Measurements from ENCODE around the gene GPR35.

GPR35 gene

GRCh38 chr2:240645801-240646175 lies 20.5 kb downstream of the GPR35 start:
- ChIA-PET POLR2A (ENCODE audit: low non-redundant PET) (no interaction called here), CTCF (interaction anchor here (0.6 kb wide), 1 partner anchor 132 kb away, joined by 3 read pairs; no protein-coding TSS in a partner anchor)
- DNase-seq (ENCODE audit: low spot score): no peak
- no peak for TF ChIP-seq CTCF (conservative IDR thresholded peaks at IDR 0.05; ENCODE audit: low read depth)
- H3K27ac ChIP-seq: no peak overlapping the region

GRCh38 chr2:240646176-240646899 lies 21.1 kb downstream of the GPR35 start:
- H3K27ac ChIP-seq: no peak overlapping the region
- no peak for TF ChIP-seq CTCF (conservative IDR thresholded peaks at IDR 0.05; ENCODE audit: low read depth)
- POLR2A ChIA-PET (ENCODE audit: low non-redundant PET): no interaction called here
- no peak for DNase-seq (ENCODE audit: low spot score)
- CTCF ChIA-PET: interaction anchor here (0.6 to 0.7 kb wide), 3 partner anchors 9 to 368 kb away, joined by 3 to 5 read pairs (median 3); no protein-coding TSS in a partner anchor

- H3K27ac ChIP-seq: no peak overlapping the region
- no peak for TF ChIP-seq CTCF (conservative IDR thresholded peaks at IDR 0.05; ENCODE audit: low read depth)
- POLR2A ChIA-PET (ENCODE audit: low non-redundant PET): no interaction called here
- CTCF ChIA-PET: interaction anchor here (0.6 to 0.7 kb wide), 3 partner anchors 9 to 367 kb away, joined by 3 to 5 read pairs (median 3); no protein-coding TSS in a partner anchor
- no peak for DNase-seq (ENCODE audit: low spot score)
These were observed 21.7 kb downstream of the GPR35 start for GRCh38 chr2:240646900-240647502.

DNA sequence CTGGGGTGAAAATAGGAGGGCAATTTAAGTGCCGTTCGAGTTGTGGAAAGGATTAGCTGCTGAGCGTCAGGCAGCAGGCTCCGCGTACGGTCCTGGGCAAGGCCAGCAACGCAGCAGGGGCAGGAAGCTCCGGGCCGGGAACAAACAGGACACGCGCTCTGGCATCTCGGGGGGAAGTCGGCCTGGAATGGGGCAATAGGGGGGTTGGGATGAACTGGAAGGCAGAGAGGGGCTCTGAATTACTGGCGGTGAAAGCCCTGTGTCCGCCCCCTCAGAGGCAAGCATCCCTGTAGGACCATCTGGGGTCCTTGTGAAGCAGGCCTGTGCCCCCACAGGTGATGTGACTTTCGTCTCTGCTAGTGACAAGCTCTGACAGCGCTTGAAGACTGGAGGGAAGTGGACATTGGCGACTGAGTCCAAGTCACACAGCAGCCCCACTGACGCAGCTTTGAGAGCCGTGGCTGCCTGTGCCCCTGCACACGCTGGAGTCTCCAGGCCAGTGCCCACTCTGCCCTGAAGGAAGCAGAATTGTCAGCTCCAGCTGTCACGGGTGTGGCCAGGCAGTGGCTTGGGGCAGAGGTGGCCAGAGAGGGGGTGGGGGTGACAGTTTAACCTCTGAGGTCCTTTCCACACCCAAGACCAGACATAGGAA lies 22.3 kb downstream of the GPR35 start:
- no peak overlapping the region for H3K27ac ChIP-seq
- DNase-seq (ENCODE audit: low spot score): no peak
- ChIA-PET CTCF (interaction anchor here (0.7 kb wide), 1 partner anchor 70 kb away, joined by 3 read pairs; no protein-coding TSS in a partner anchor), POLR2A (ENCODE audit: low non-redundant PET) (no interaction called here)
- no peak for TF ChIP-seq CTCF (conservative IDR thresholded peaks at IDR 0.05; ENCODE audit: low read depth)

DNA sequence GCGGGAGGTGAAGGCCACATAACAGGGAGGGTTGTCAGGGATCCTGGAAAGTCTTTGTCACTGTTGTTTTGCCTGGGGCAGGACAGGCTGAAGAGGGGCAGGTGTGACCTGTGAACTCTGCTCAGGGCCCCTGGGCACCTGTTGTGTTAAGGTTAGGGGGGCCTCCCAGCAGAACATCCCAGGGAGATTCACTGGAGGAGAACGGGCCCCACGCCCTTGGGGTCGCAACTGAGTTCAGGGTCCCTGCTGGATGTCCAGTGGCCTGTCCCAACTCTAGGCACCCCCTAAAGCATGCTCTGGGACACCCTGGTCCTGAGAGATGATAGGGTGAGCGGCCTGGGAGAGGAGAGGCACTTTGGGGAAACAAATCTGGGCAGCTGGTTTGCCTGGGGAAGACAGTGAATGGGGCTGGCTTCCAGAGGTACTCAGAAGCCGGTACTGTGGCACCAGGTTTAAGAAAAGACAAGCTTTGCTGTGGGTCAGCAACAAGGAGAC lies 22.9 kb downstream of the GPR35 start:
- DNase-seq (ENCODE audit: low spot score): no peak
- POLR2A ChIA-PET (ENCODE audit: low non-redundant PET): no interaction called here
- no peak for TF ChIP-seq CTCF (conservative IDR thresholded peaks at IDR 0.05; ENCODE audit: low read depth)
- CTCF ChIA-PET: no interaction called here
- no peak overlapping the region for H3K27ac ChIP-seq

DNA sequence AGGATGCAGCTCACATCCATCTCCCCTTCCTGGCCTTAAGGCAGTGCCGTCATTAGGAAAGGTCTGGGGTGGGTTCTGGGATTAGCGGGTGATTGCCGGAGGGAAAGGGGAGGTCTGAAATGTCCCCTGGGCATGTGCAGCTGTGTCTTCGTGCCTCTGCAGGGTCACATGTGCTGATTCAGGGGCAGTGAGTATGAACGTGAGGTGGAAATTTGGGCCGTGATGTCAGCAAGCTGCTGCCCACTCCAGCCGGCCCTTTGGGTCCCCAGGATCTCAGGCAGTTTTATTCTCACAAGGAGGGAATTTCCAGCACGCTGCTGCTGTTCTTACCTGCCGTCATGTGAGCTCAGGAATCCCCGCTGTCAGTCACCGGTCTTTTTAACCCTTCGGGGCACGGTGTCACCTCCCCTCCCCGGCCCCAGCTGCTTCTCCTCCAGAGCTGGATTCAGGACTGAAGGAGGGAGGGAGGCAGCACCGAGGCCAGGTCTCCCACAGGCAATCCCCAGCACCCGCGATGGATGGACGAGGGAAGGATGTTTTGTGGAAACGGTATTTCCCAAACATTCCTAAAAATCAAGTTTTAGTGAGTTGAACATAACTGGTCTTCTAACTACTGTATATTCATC lies 23.5 kb downstream of the GPR35 start:
- no peak for TF ChIP-seq CTCF (conservative IDR thresholded peaks at IDR 0.05; ENCODE audit: low read depth)
- CTCF ChIA-PET: no interaction called here
- no peak overlapping the region for H3K27ac ChIP-seq
- POLR2A ChIA-PET (ENCODE audit: low non-redundant PET): no interaction called here
- no peak for DNase-seq (ENCODE audit: low spot score)
